Activated T-cell treated with anti-CD3 and anti-CD28 coated beads for 48 hours (primary cell): ENCODE data around the gene ENPP3.

Experiments used
- DNase-seq: peaks from one replicate; pipeline ENCODE4 v3.0.0-alpha.2; 2020; ENCODE audit warnings: low read depth

Gene ENPP3

DNA sequence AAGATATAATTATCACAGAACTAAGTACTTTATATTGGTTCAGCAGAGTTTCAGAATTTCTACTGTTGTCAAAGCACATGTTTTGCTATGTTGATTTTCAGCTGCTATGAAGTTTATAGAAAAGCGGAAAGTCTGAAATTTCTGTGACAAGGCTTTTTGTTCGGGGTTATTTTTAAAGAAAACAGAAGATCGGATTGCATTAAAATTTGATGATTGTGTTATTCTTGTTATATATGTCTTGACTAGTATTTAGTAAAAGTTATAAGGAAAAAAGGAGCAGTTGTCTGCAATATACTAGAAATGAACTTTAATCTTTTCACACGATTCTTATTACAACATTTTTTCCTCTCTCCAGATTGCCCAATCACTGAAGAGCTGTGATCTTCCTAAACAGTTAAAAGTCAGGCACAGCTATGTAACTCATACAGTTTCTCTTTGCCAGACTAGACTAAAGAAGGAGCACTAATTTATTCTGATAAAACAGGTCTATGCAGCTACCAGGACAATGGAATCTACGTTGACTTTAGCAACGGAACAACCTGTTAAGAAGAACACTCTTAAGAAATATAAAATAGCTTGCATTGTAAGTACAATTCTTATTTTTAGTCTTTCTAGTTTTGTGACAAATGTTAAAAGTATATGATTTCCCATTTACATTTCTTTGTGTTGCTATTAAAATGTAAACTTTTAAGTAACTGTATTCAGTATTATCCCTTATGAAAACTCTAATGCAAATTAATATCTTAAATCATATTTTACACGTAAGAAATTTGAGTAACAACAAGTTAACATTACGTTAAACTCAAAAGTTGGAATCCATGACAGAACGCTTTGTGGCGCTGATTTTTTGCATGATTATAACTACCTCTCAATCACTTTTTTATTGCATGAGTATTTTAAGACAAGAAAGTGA is at the start of gene ENPP3:
Gene ENPP3, plus strand, starts transcription at position 423 of the 913 bp plus-strand sequence. Its CDS starts 83 bp downstream, at position 506.
- no peak for DNase-seq

DNA sequence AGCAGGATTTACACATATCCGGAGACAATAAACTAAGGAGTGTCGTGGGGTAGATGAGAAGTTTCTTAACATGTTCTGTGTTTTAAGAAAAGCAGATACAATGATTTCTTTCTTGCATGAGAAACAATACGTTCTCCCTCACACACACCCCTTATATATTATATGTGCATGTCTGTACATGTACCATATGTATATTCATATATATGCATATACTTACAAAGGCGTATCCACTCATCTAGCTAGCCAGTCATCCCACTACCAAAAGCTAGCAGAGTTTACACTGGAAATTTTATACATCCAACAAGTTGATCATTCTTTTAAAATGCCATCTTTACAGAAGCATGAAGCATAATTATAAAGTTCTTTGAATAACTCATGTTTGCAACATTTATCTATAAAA is 49.2 kb upstream of the ENPP3 start:
- DNase-seq, result no peak

- DNase-seq, result no peak
Observed at GRCh38 chr6:131588643-131589042, 48.5 kb upstream of the ENPP3 start.

GRCh38 chr6:131592935-131593334 is 44.2 kb upstream of the ENPP3 start:
- no peak for DNase-seq

- no peak for DNase-seq
Observed at GRCh38 chr6:131594074-131594473, 43.0 kb upstream of the ENPP3 start.

DNA sequence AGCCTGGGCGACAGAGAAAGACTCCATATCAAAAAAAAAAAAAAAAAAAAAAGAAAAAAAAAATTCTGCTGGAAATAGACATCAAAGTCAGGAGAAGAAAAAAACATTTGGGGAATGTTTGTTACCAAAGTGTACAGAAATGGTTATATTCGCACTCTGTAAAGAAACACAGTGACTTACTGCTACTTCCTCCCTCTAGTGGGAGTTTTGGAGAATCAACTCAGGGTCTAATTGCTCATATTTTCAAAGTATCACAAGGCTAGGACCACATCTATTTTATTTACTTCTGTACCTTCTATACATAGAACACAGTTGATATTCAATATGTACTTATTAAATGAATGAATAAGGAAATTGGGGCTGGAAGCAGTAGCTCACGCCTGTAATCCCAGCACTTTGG is 39.7 kb upstream of the ENPP3 start:
- no peak for DNase-seq

DNA sequence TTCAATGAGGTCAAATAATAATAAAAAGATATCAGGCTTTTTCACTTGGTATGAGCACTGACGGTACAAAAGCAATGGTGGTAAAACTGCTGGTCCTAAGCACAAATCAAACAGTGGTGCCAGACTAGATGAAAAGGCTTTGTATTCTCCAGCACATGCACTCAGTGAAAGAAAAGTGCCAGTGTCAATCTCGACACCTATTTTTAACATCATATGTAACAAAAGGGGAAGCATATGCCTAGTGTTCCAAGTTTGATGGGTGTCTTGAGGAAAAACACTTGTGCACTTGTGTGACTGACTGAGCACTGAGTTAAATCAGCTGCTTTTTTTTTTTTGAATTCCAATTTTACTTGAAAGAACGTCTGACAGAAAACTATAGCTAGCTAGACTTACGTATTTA is 36.4 kb upstream of the ENPP3 start:
- no peak for DNase-seq

DNA sequence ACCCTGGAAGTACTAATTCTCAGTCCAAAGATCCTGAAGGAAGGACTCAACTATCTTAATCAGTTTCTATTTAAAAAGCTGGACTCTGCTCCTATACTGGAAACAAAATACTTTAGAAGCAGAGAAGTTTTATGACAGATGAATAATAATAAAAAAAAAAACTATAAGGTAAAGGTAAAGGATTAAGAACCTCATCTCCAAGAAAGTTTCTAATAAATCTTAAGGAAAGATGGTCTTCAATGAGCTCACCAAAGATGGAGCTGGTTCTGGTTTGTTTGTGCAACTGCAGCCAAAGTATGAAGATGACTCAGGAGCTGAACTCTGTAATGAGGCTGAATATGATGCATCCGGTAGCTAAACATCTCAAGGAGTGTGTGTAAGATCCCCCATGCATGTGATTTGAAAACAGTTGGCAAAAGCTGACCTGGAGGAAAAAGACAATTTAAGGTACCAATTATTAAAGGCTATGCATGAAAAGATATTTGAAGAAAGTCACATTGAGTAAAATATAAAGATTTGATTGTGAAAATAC is 34.3 kb upstream of the ENPP3 start:
- no peak for DNase-seq

DNA sequence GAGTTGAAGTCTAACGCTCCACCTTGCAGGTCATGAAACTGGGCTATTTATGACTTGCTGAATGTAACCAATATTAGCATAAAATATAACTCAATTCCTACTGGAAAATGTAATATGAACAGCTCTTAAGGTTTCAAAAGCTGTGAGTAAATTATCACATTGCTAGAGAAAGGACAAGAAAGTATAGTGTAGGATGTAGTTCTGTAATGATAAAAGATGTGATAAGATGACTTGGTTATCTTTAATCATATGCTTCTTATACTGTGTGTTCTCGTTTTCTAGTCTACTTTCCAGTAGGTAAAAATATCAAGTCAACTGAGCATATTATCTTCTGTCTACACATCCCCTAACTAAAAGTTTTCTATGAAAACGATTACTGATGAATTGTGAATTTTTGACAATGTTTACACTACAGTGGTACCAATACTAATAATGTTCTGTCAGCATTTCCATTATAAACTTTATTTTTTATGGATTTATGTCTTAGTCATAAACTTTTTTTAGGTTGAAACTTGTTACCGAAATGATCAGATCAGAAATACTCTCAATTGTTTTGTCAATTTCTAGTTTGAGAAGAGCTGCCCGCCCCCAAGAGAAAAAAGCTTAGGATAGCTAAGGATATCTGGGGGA is 23.7 kb upstream of the ENPP3 start:
- DNase-seq, result no peak

DNA sequence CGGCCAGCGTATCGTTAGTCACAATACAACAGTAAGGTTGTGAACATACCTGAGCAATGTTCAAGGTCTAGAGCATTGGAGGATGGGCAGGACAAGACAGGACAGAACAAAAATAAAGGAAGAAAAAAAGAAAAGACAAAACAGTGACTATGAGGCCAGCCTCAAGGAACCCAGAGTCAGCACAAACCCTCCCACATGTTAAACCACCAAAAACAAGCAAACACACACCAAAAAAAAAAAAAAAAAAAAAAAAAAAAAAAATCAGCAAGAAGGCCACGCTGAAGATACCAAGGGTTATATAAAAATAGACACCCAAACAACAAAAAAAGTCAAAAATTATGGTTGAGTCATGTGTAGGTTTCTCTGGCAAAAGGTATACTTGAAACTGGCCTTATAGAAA is 21.8 kb upstream of the ENPP3 start:
- DNase-seq, result no peak

DNA sequence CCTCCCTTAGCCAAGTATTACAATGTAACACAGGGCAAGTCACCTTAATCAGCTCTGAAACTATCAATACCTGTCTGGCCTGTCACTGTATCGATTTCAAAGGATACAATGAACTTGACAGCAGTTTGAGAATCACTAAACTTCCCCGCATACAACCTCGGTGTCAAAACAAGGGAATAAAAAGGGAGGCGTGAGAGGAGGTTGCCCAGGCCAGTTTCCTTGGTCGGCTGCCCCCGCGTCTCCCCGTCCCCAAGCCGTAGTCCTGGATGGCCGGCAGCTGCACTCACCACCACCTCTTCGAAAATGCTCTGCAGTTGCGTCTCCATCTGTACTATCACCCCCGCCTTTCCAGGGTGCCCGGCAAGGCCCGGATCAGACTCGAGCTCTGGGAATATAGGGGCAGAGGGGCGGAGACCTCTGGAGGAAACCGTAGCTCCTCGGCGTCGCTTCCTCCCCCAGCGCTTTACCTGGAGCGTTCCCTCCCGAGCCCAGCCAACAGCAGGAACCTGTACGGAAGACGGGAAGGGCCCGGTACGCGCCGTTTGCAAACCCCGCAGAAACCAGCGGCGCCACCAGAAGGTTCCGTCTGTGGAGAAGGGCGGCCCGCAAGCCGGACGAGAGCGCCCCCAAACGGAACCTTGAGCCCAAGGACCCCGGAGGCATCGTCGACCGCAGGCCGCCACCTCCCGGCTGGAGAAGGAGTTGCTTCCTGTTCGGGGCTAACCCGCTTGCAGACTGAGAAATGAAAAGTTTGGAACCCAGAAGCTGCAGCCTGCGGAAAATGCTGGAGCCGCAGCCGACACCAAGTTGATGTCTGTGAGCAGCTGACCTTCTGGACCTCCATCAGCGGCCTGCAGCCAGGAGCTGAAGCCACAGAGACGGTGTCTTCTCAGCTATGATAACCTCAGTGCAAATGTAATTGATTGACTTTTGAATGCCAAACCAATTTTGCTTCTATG is 9.1 kb upstream of the ENPP3 start, which contains the start of gene MED23:
Gene MED23, minus strand, starts transcription at position 519 of the 959 bp plus-strand sequence. Its CDS starts 193 bp downstream, at position 326.
- DNase-seq, result peak; percentile 95

- no peak for DNase-seq
Observed at GRCh38 chr6:131628726-131629125, 8.4 kb upstream of the ENPP3 start.

DNA sequence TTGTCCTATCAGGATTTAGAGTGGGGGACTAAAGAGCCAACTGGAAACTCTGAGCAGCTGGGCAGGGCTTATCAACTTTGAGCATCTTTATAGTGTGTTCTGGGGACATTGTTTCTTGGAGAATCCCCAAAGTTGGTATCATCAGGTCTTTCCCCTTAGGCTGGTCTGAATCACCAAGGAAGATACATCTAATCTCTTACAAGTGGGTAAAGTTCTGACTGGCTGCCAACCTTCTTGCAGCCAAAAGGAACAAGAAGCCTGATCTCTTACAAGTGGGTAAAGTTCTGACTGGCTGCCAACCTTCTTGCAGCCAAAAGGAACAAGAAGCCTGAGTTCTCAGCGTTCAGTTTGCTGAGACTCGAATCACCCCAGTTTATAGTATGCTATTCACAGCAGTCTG is 7.5 kb upstream of the ENPP3 start:
- no peak for DNase-seq

GRCh38 chr6:131631625-131632289 is 5.3 kb upstream of the ENPP3 start:
- no peak for DNase-seq

- DNase-seq, result no peak
Observed at GRCh38 chr6:131635384-131636340, 1.4 kb upstream of the ENPP3 start.

- DNase-seq, result no peak
Observed at GRCh38 chr6:131638013-131638412, 911 bp downstream of the ENPP3 start.

DNA sequence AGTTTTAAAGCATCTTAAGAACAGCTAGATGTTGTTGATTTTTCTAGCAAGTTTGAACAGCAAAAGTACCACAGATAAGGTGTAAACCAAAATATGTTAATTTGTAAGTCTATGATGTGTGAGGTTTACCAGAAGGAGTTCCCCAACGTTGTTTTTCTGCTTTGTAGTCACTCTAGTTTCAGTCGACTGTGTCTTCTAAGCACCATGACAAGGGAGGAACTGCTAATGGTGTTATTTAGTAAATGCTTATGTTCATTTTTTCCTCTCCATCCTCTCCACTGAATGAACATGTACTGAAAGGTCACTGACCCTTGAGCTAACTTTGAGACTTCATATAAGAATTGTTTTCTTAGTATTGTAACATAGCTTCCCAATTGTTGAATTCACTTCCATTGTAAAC is 3.0 kb downstream of the ENPP3 start:
- no peak for DNase-seq

GRCh38 chr6:131640576-131640975 is 3.5 kb downstream of the ENPP3 start:
- no peak for DNase-seq

- no peak for DNase-seq
Observed at GRCh38 chr6:131641554-131641953, 4.5 kb downstream of the ENPP3 start.

DNA sequence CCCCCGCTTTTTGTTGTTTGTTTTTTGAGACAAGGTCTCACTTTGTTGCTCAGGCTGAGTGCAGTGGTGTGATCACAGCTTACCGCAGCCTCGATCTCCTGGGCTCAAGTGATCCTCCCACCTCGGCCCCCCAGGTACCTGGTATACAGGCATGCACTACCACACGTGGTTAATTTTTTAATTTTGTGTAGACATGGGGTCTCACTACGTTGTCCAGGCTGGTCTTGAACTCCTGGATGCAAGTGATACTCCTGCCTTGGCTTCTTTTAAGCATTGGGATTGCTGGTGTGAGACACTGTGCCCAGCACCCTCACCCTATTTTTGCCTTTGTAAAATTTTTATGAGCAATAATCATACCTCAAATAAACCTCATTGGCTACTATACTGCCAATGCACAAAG is 5.5 kb downstream of the ENPP3 start:
- DNase-seq, result no peak
